Lung (tissue), 12 donors: ENCODE results near the gene CACNA1G. TPM values are rescaled to one million over a fixed set of nuclear protein-coding genes. Genes with fewer than 3 reads are reported as not detected.

Experiments
- ATAC-seq: fragments of 200-7000 bp; cut with Tn5 transposase; one replicate; pipeline ENCODE4 v1.9.1; 2020; ENCODE audit warnings: moderate number of reproducible peaks; ENCODE audit not compliant: insufficient read depth, low FRiP score
- DNase-seq, 3 donors: peaks; one replicate each; pipeline ENCODE4 v3.0.0-alpha.2; 2013 to 2017
- H3K27ac ChIP-seq, 2 donors: one replicate each; pipeline ENCODE4 v1.5.1; 2013; ENCODE audit warnings: mild to moderate bottlenecking in 2 of 2, moderate library complexity in 2 of 2, control low read depth in 1 of 2, inconsistent platforms in 1 of 2, low read depth in 1 of 2, low read length in 1 of 2
- H3K27me3 ChIP-seq, 3 donors: one replicate each; pipeline ENCODE4 v1.5.1; 2013; ENCODE audit warnings: low read length in 2 of 3; ENCODE audit not compliant: control insufficient read depth in 3 of 3, insufficient read depth in 3 of 3
- H3K36me3 ChIP-seq, 4 donors: one replicate each; pipeline ENCODE4 v1.5.1; 2013; ENCODE audit warnings: low read length in 4 of 4, mild to moderate bottlenecking in 1 of 4, moderate library complexity in 1 of 4; ENCODE audit not compliant: control insufficient read depth in 4 of 4, insufficient read depth in 4 of 4
- H3K4me1 ChIP-seq, 5 donors: one replicate each; pipeline ENCODE4 v1.5.1; 2013; ENCODE audit warnings: low read length in 5 of 5, mild to moderate bottlenecking in 2 of 5, moderate library complexity in 1 of 5; ENCODE audit not compliant: control insufficient read depth in 5 of 5, insufficient read depth in 5 of 5
- H3K4me3 ChIP-seq: one replicate; pipeline ENCODE4 v1.5.1; 2013; ENCODE audit warnings: mild to moderate bottlenecking, control low read depth, moderate library complexity
- H3K9ac ChIP-seq, 2 donors: one replicate each; pipeline ENCODE4 v1.5.1; 2013; ENCODE audit warnings: low read length in 2 of 2, control low read depth in 1 of 2; ENCODE audit not compliant: insufficient read depth in 1 of 2
- H3K9me3 ChIP-seq, 4 donors: one replicate each; pipeline ENCODE4 v1.5.1; 2013; ENCODE audit warnings: low read length in 3 of 4, mild to moderate bottlenecking in 1 of 4, moderate library complexity in 1 of 4; ENCODE audit not compliant: control insufficient read depth in 4 of 4, insufficient read depth in 3 of 4
- CTCF ChIP-seq: IDR thresholded peaks from 2 replicates; pipeline ENCODE4 v1.5.1; 2012; ENCODE audit warnings: mild to moderate bottlenecking; ENCODE audit errors: control extremely low read depth, extremely low read depth
- WGBS, 2 donors: extraction: QIAGEN DNeasy Blood & Tissue Kit; methylation state at CpG; one replicate each; pipeline ENCODE4 v1.1.7; 2013; 5-methylcytosine and 5-hydroxymethylcytosine counted together
- polyA plus RNA-seq, 2 donors: library from polyadenylated mRNA; stranded (reverse); fragments of 200-250 nt; gene quantifications; one replicate each; pipeline ENCODE4 v1.2.1, GENCODE V29; 2013
- total RNA-seq, 2 donors: library from RNA; depleted of rRNA in 1 of 2; stranded (reverse); fragments of >200 nt in 1 of 2; gene quantifications; one replicate each; pipeline ENCODE4 v1.2.1, GENCODE V29; 2014 to 2021
- donor health status: control.
- donor health status: control.
- donor health status: Bipolar disorder and iron deficiency.
- donor health status: healthy.
- donor health status: DM: yes; HTN: yes; CAD: no.

The CACNA1G gene
- total and polyA plus RNA-seq, 4 donors, result 0.14 to 3.6 (median 0.24) TPM

- Histone ChIP-seq H3K4me3 (no peak overlapping the region), H3K9ac (no peak overlapping the region), H3K36me3 (peaks cover 0 to 19% (median 2%) of the 10 kb centered on the region in 4 donors), H3K27me3 (no peaks in the 10 kb centered on the region), H3K4me1 (peaks cover 5 to 24% (median 16%) of the 10 kb centered on the region in 5 donors), H3K9me3 (no peaks in the 10 kb centered on the region), H3K27ac (no peak overlapping the region)
- 78 to 91% methylated on average over 4 of the region's 4 CpGs for WGBS, 2 donors
- ATAC-seq, result no peak
- DNase-seq, result no peak
- TF ChIP-seq CTCF, result no peak
Observed at GRCh38 chr17:50585346-50585745, 24.8 kb downstream of the CACNA1G start.

GRCh38 chr17:50585891-50586290 lies 25.4 kb downstream of the CACNA1G start:
- Histone ChIP-seq H3K4me3 (no peak overlapping the region), H3K9me3 (no peaks in the 10 kb centered on the region), H3K27me3 (no peaks in the 10 kb centered on the region), H3K9ac (no peak overlapping the region), H3K4me1 (peaks cover 6 to 30% (median 18%) of the 10 kb centered on the region in 5 donors), H3K36me3 (peaks cover 0 to 23% (median 2%) of the 10 kb centered on the region in 4 donors), H3K27ac (no peak overlapping the region)
- WGBS, 2 donors, result 88 to 89% methylated on average over 8 of the region's 8 CpGs
- DNase-seq, result no peak
- TF ChIP-seq CTCF, result no peak
- ATAC-seq, result no peak

GRCh38 chr17:50586421-50587247 lies 26.1 kb downstream of the CACNA1G start:
- Histone ChIP-seq H3K27me3 (no peaks in the 10 kb centered on the region), H3K36me3 (peaks cover 0 to 22% (median 2%) of the 10 kb centered on the region in 4 donors), H3K4me1 (peaks cover 6 to 37% (median 18%) of the 10 kb centered on the region in 5 donors), H3K9ac (no peak overlapping the region), H3K27ac (no peak overlapping the region), H3K9me3 (no peaks in the 10 kb centered on the region), H3K4me3 (no peak overlapping the region)
- DNase-seq (no peak), ATAC-seq (no peak)
- no peak for TF ChIP-seq CTCF
- WGBS, 2 donors, result 93 to 98% methylated on average over 9 of the region's 9 CpGs
